Sigmoid colon (tissue), 7 donors: ENCODE data around the gene CNTN2. TPM values are rescaled to one million over a fixed set of nuclear protein-coding genes. Genes with fewer than 3 reads are reported as not detected.

ENCODE experiments used
- DNase-seq: peaks from one replicate; pipeline ENCODE4 v3.0.0-alpha.2; 2019
- H3K27ac ChIP-seq, 4 donors: fragments of 200-600 bp; sonication (generic); one replicate each; pipeline ENCODE4 v1.5.1; 2016 to 2019; ENCODE audit warnings: mild to moderate bottlenecking in 1 of 4
- H3K27me3 ChIP-seq, 3 donors: fragments of 200-600 bp; sonication (generic); one replicate each; pipeline ENCODE4 v1.5.1; 2019; ENCODE audit warnings: mild to moderate bottlenecking in 1 of 3
- H3K36me3 ChIP-seq, 4 donors: fragments of 200-600 bp; sonication (generic); one replicate each; pipeline ENCODE4 v1.5.1; 2016 to 2019
- H3K4me1 ChIP-seq, 4 donors: fragments of 200-600 bp; sonication (generic); one replicate each; pipeline ENCODE4 v1.5.1; 2017 to 2019
- H3K4me3 ChIP-seq, 4 donors: fragments of 200-600 bp; sonication (generic); one replicate each; pipeline ENCODE4 v1.5.1; 2017 to 2019; ENCODE audit warnings: mild to moderate bottlenecking in 2 of 4, moderate library complexity in 1 of 4
- H3K9me3 ChIP-seq, 4 donors: fragments of 200-600 bp in 3 of 4; sonication (generic) in 3 of 4; one replicate each; pipeline versions ENCODE4 v1.5.1 to v1.6.1; 2013 to 2019
- CTCF ChIP-seq, 4 experiments: fragments of 450-650 bp in 3 of 4; fragments of 200-600 bp in 1 of 4; IDR thresholded peaks; one replicate each; pipeline ENCODE4 v1.5.1; 2016 to 2019; ENCODE audit warnings: antibody characterized with exemption in 4 of 4, mild to moderate bottlenecking in 3 of 4, moderate library complexity in 2 of 4
- EP300 ChIP-seq, 4 donors: sonication (generic); formaldehyde crosslinking; IDR thresholded peaks; one replicate each; pipeline ENCODE4 v1.6.1; 2017; ENCODE audit warnings: antibody characterized with exemption in 4 of 4
- POLR2A ChIP-seq, 2 donors: fragments of 450-650 bp; IDR thresholded peaks; one replicate each; pipeline ENCODE4 v1.6.1; 2016; ENCODE audit warnings: antibody characterized with exemption in 2 of 2, mild to moderate bottlenecking in 2 of 2, moderate library complexity in 2 of 2
- POLR2AphosphoS5 ChIP-seq, 4 donors: sonication (generic); formaldehyde crosslinking; IDR thresholded peaks; one replicate each; pipeline ENCODE4 v1.6.1; 2017; ENCODE audit warnings: antibody characterized with exemption in 4 of 4
- WGBS, 2 donors: extraction: QIAGEN DNeasy Blood & Tissue Kit; methylation state at CpG; one replicate each; pipeline ENCODE4 v1.1.7; 2013; 5-methylcytosine and 5-hydroxymethylcytosine counted together
- intact Hi-C: fragments of 100-400 bp; cut with DNase I; formaldehyde crosslinking; loops from one replicate; pipeline ENCODE4 v1.15.1; 2023
- polyA plus RNA-seq, 3 donors: library from polyadenylated mRNA; stranded (reverse); fragments of 200-250 nt; gene quantifications; one replicate each; pipeline ENCODE4 v1.2.3, GENCODE V29; 2013
- total RNA-seq, 4 donors: library from RNA; depleted of rRNA; stranded (reverse); fragments of >200 nt; gene quantifications; one replicate each; pipeline ENCODE4 v1.1.0, GENCODE V29; 2016
- donor health status: healthy with polysubstance abuse.
- donor health status: Bipolar disorder and iron deficiency.
- donor health status: healthy.

The CNTN2 gene
- total and polyA plus RNA-seq, 7 donors = 0.46 to 4.4 (median 2.2) TPM; not detected in 1

- 79 to 93% methylated on average over 12 of the region's 12 CpGs for WGBS, 2 donors
- Histone ChIP-seq H3K27ac (no peak overlapping the region), H3K4me3 (no peak overlapping the region), H3K27me3 (no peaks in the 10 kb centered on the region), H3K36me3 (no peaks in the 10 kb centered on the region), H3K9me3 (no peaks in the 10 kb centered on the region), H3K4me1 (peaks cover 0 to 5% (median 0%) of the 10 kb centered on the region in 4 donors)
- no peak for DNase-seq
- intact Hi-C loops = no loop called here
- TF ChIP-seq EP300 (IDR thresholded peaks at IDR 0.05) (no peak), POLR2A (IDR thresholded peaks at IDR 0.05) (no peak), POLR2AphosphoS5 (IDR thresholded peaks at IDR 0.05) (no peak), CTCF (IDR thresholded peaks at IDR 0.05) (no peak)
These were observed 30.5 kb downstream of the CNTN2 start for GRCh38 chr1:205073511-205073910.

- no peaks in the 10 kb centered on the region for H3K4me1 ChIP-seq
- WGBS, 2 donors = 93 to 94% methylated on average over 11 of the region's 11 CpGs
- no peak for DNase-seq
- H3K27ac ChIP-seq = no peak overlapping the region
- H3K36me3 ChIP-seq = no peaks in the 10 kb centered on the region
- no peak overlapping the region for H3K4me3 ChIP-seq
- H3K27me3 ChIP-seq = no peaks in the 10 kb centered on the region
- intact Hi-C loops = no loop called here
- TF ChIP-seq POLR2AphosphoS5 (IDR thresholded peaks at IDR 0.05) = no peak
- no peaks in the 10 kb centered on the region for H3K9me3 ChIP-seq
These were observed 31.1 kb downstream of the CNTN2 start for GRCh38 chr1:205074084-205074483.

GRCh38 chr1:205074513-205074912 is 31.5 kb downstream of the CNTN2 start:
- no peak for TF ChIP-seq POLR2A (IDR thresholded peaks at IDR 0.05)
- no peak for TF ChIP-seq POLR2AphosphoS5 (IDR thresholded peaks at IDR 0.05)
- no peak for TF ChIP-seq EP300 (IDR thresholded peaks at IDR 0.05)
- TF ChIP-seq CTCF (IDR thresholded peaks at IDR 0.05) = no peak
- Histone ChIP-seq H3K4me3 (no peak overlapping the region), H3K27me3 (no peaks in the 10 kb centered on the region), H3K27ac (no peak overlapping the region), H3K4me1 (no peaks in the 10 kb centered on the region), H3K36me3 (no peaks in the 10 kb centered on the region), H3K9me3 (no peaks in the 10 kb centered on the region)
- WGBS, 2 donors = 91 to 95% methylated on average over 7 of the region's 7 CpGs
- intact Hi-C loops = no loop called here
- no peak for DNase-seq

GRCh38 chr1:205075642-205076155 is 32.7 kb downstream of the CNTN2 start:
- H3K9me3 ChIP-seq = no peaks in the 10 kb centered on the region
- WGBS, 2 donors = 67 to 78% methylated on average over 7 of the region's 7 CpGs
- no peaks in the 10 kb centered on the region for H3K27me3 ChIP-seq
- TF ChIP-seq CTCF (IDR thresholded peaks at IDR 0.05) (no peak), EP300 (IDR thresholded peaks at IDR 0.05) (no peak), POLR2A (IDR thresholded peaks at IDR 0.05) (no peak), POLR2AphosphoS5 (IDR thresholded peaks at IDR 0.05) (no peak)
- intact Hi-C loops = no loop called here
- no peak overlapping the region for H3K27ac ChIP-seq
- no peak for DNase-seq
- H3K36me3 ChIP-seq = no peaks in the 10 kb centered on the region
- H3K4me3 ChIP-seq = no peak overlapping the region
- no peaks in the 10 kb centered on the region for H3K4me1 ChIP-seq

GRCh38 chr1:205076245-205076761 is 33.3 kb downstream of the CNTN2 start:
- Histone ChIP-seq H3K4me1 (no peaks in the 10 kb centered on the region), H3K36me3 (no peaks in the 10 kb centered on the region), H3K27me3 (no peaks in the 10 kb centered on the region), H3K27ac (no peak overlapping the region), H3K9me3 (no peaks in the 10 kb centered on the region), H3K4me3 (no peak overlapping the region)
- TF ChIP-seq CTCF (IDR thresholded peaks at IDR 0.05) = no peak
- no peak for TF ChIP-seq EP300 (IDR thresholded peaks at IDR 0.05)
- no peak for TF ChIP-seq POLR2AphosphoS5 (IDR thresholded peaks at IDR 0.05)
- no peak for TF ChIP-seq POLR2A (IDR thresholded peaks at IDR 0.05)
- intact Hi-C loops = no loop called here
- 84% methylated on average over 4 of the region's 4 CpGs for WGBS, 2 donors
- no peak for DNase-seq
